Measurements from ENCODE around the gene HOXB3.

The HOXB3 gene

GRCh38 chr17:48569674-48570324, 20.2 kb downstream of the HOXB3 start:
- no peak for DNase-seq (ENCODE audit: low read depth)

- no peak for DNase-seq (ENCODE audit: low read depth)
Observed at GRCh38 chr17:48569240-48569582, 20.8 kb downstream of the HOXB3 start.

DNA sequence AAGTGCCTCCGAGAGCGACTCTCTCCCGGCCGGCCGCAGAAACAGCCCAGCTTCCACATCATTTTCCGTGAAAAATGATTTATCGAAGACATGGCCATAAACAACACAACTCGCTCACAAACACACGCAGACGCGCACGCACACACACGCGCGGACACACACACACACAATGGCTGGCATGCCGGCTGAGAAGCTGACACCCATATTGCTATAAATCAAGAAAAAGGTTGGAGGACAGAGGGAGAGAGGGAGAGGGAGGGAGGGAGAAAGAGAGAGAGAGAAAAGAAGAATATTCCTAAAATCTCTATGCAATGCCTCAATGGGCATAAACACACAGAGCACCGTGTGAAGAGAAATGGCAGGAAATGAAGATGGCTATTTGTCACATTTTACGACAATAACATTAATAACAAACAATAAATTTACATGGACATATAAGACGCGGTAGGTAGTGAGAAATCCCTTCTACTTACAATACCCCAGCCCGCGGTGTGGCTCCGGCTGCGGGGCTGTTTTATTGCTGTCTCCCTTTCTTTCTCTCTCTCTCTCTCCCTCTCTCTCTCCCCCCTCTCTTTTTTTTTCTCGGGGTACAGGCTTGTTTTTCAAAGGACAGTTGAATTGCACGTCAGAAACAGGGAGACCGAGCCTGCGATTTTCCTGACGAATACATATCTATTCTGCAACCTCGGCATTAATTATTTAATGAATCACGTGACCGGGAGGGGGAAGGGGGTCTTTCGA, 21.4 kb downstream of the HOXB3 start:
- no peak for DNase-seq (ENCODE audit: low read depth)

GRCh38 chr17:48567646-48568354, 22.2 kb downstream of the HOXB3 start:
- no peak for DNase-seq (ENCODE audit: low read depth)

GRCh38 chr17:48567209-48567608, 22.8 kb downstream of the HOXB3 start:
- no peak for DNase-seq (ENCODE audit: low read depth)

- no peak for DNase-seq (ENCODE audit: low read depth)
Observed at GRCh38 chr17:48566717-48567116, 23.3 kb downstream of the HOXB3 start.

GRCh38 chr17:48565925-48566710, 23.9 kb downstream of the HOXB3 start:
- no peak for DNase-seq (ENCODE audit: low read depth)

DNA sequence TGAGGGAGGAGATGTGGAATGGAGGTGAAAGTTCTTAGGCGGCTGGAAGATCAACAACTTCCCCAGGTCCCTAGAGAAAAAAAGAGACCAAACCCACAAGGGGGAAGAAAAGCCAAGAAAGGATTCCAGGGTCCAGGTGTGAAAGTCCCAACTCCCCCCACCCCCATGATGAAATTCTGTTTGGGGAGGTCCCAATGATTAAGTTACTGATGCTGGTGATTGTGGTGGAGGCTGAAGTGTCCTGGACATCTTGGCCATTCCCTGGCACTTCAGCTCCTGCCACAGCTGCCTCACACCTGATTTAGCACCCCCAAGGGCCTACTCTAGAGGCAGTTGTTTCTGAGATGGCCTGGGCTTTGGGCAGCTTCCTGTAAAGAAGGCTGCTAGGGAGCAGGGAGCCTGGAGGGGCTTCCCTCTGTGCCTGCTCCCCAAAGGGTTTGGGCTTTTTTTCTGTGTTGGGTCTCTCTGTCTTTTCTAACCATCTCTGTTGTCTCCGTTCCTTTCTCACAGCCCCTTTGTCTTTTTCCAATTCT, 25.0 kb downstream of the HOXB3 start:
- no peak for DNase-seq (ENCODE audit: low read depth)

GRCh38 chr17:48564188-48565021, 25.6 kb downstream of the HOXB3 start:
- DNase-seq (ENCODE audit: low read depth), result no peak

DNA sequence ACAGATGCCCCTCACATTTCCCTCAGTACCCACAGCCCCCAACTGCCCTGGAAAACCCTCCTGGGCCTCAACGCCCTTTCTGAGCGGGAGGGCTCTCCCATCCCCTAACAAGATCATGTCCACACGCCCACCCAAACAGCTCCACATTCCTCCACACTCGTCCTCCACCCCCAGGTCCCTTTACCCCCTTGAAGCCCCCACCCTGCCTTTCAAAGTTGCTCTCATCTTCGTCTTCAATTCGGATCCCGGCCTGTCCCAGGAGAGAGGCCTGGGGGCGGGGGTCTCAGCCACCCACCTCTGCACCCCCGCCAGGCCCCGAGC, 26.2 kb downstream of the HOXB3 start:
- no peak for DNase-seq (ENCODE audit: low read depth)

GRCh38 chr17:48563385-48563838, 26.6 kb downstream of the HOXB3 start:
- DNase-seq (ENCODE audit: low read depth), result no peak

DNA sequence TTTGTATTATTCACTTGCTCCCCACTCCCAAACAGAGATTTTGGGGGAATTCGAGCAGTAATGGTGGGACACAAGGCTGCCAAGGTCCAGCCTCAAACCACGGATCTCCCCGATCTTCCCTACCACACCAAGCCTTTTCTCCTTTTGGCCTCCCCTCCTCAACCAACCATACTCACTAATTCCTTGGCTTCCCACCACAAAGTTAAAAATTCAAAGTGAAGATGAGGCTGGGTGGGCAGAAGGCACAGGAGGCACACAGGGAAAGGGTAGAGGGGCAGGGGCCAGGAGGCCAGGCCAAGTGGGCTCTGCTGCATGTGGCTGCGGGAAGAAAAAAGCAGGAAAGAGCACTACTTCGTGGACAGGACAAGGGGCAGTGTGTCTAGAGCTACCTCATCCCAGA, 27.1 kb downstream of the HOXB3 start:
- no peak for DNase-seq (ENCODE audit: low read depth)

DNA sequence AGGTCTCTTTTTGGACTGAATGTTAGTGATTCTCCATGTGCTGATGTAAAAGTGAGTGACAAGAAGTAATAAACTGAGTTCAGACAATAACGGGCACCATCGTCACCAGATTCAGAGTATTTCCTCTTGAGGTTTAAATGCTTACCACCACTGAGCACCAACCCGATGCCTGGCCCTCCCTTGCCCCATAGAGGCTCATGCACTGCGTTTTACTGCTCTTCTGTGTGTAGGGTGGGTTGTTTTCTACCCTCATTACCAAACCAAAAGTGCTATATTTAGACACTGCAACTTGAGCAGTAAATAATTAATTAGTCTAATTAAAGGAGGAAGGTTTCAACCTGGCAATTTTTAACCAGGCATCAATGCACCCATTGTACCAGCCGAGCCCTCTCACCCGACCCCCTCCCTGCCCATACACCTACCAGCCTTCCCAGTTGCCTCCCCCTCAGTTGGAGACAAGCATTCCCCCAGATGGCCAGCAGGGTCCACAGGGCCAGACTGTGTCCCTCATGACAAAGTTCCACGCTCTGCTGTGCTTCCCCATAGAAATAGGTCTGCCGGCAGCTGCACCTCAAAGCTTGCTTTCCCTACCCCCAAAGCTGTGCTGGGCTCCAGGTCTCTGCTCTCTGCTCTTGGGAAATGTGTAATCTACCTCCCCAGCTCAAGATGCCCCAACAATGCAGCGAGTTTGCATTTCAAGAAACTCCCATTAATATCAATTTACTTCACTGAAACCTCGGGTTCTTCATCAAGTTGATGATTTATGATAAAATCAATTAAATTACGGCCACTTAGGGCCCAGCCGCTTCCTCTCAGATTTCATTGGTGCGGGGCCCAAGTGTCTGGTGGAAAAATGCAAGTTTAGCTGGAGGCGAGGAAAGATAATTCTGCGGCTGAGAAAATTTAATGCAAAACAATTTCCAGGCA, 27.9 kb downstream of the HOXB3 start:
- no peak for DNase-seq (ENCODE audit: low read depth)

GRCh38 chr17:48559840-48560817, 29.9 kb downstream of the HOXB3 start:
- DNase-seq (ENCODE audit: low read depth), result no peak

- DNase-seq (ENCODE audit: low read depth), result no peak
Observed at GRCh38 chr17:48559122-48559839, 30.8 kb downstream of the HOXB3 start.

DNA sequence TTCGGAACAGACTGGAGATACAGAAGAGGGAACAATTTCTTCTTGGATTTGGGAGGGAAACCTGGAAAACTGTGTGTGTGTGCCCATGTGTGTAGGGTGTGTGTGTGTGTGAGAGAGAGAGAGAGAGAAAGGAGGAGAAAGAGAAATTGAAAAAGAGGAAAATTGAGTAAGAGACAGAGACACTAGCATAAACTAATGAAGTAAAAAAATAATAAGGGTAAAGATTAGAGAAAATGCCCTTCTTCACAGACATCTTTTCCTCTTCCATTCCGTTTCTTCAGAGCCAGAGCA, 31.3 kb downstream of the HOXB3 start:
- no peak for DNase-seq (ENCODE audit: low read depth)

GRCh38 chr17:48558057-48558830, 31.8 kb downstream of the HOXB3 start:
- no peak for DNase-seq (ENCODE audit: low read depth)
